MM.1S (cell line): ENCODE results near the gene CRY2.

Experiments used
- CTCF ChIP-seq: fragments of 300-600 bp; sonication (generic); IDR thresholded peaks from 2 replicates; pipeline ENCODE4 v1.5.1; 2016; ENCODE audit warnings: antibody characterized with exemption, low read length, mixed read lengths
- EZH2phosphoT487 ChIP-seq: fragments of 300-600 bp; sonication (generic); IDR thresholded peaks from 2 replicates; pipeline ENCODE4 v1.6.1; 2018; ENCODE audit warnings: antibody characterized with exemption, low read length

- TF ChIP-seq CTCF (no peak), EZH2phosphoT487 (no peak)
These were observed 34.6 kb downstream of the CRY2 start for GRCh38 chr11:45881708-45882368.
